GM23338 (cell line): ENCODE measurements around the gene KRT1. TPM values are rescaled to one million over a fixed set of nuclear protein-coding genes. Genes with fewer than 3 reads are reported as not detected.

Experiments
- ATAC-seq: fragments of 200-7000 bp; cut with Tn5 transposase; 3 replicates; pipeline ENCODE4 v1.9.1; 2020
- DNase-seq: peaks from one replicate; pipeline ENCODE4 v3.0.0-alpha.2; 2015; ENCODE audit warnings: low spot score
- H2AFZ ChIP-seq: fragments of 200-600 bp; sonication (generic); 2 replicates; pipeline ENCODE4 v1.8.0; 2016; ENCODE audit warnings: antibody characterized with exemption, mild to moderate bottlenecking, moderate library complexity
- H3F3A ChIP-seq: fragments of 200-600 bp; sonication (generic); replicated peaks from 2 replicates; pipeline ENCODE4 v1.8.0; 2017; ENCODE audit warnings: antibody characterized with exemption, mixed run types, low read depth
- H3K27ac ChIP-seq: fragments of 200-600 bp; sonication (generic); 2 replicates; pipeline ENCODE4 v1.6.1; 2016; ENCODE audit warnings: low read depth
- H3K27me3 ChIP-seq: fragments of 200-600 bp; sonication (generic); 2 replicates; pipeline ENCODE4 v1.8.0; 2016; ENCODE audit warnings: mild to moderate bottlenecking, mixed run types, moderate library complexity; ENCODE audit not compliant: insufficient read depth
- H3K36me3 ChIP-seq: fragments of 200-600 bp; sonication (generic); 2 replicates; pipeline ENCODE4 v1.8.0; 2016; ENCODE audit warnings: mild to moderate bottlenecking; ENCODE audit not compliant: insufficient read depth
- H3K4me1 ChIP-seq: fragments of 200-600 bp; sonication (generic); 2 replicates; pipeline ENCODE4 v1.8.0; 2016; ENCODE audit warnings: mild to moderate bottlenecking, moderate library complexity; ENCODE audit not compliant: insufficient read depth
- H3K4me2 ChIP-seq: fragments of 200-600 bp; sonication (generic); 2 replicates; pipeline ENCODE4 v1.7.1; 2017; ENCODE audit warnings: mixed run types
- H3K4me3 ChIP-seq: fragments of 200-600 bp; sonication (generic); 2 replicates; pipeline ENCODE4 v1.6.1; 2016; ENCODE audit warnings: mixed run types
- H3K79me2 ChIP-seq: fragments of 200-600 bp; sonication (generic); replicated peaks from 2 replicates; pipeline ENCODE4 v1.8.0; 2017; ENCODE audit warnings: mild to moderate bottlenecking; ENCODE audit not compliant: insufficient read depth
- H3K9me2 ChIP-seq: fragments of 200-600 bp; sonication (generic); 2 replicates; pipeline ENCODE4 v1.8.0; 2017; ENCODE audit not compliant: insufficient read depth
- H4K20me1 ChIP-seq: fragments of 200-600 bp; sonication (generic); replicated peaks from 2 replicates; pipeline ENCODE4 v1.8.0; 2017; ENCODE audit warnings: mild to moderate bottlenecking; ENCODE audit not compliant: insufficient read depth
- H3K27ac Mint-ChIP-seq: 2 replicates; pipeline ENCODE4 v1.8.0; 2020; ENCODE audit warnings: inconsistent platforms, mild to moderate bottlenecking, moderate library complexity, mixed read lengths
- H3K27me3 Mint-ChIP-seq: 3 replicates; pipeline ENCODE4 v1.8.0; 2022; ENCODE audit warnings: low read depth, mild to moderate bottlenecking, moderate library complexity, mixed read lengths, inconsistent platforms; ENCODE audit not compliant: insufficient read depth, poor library complexity
- H3K36me3 Mint-ChIP-seq: 3 replicates; pipeline ENCODE4 v1.8.0; 2021; ENCODE audit warnings: low read depth, mild to moderate bottlenecking, inconsistent platforms, moderate library complexity, mixed read lengths
- H3K4me1 Mint-ChIP-seq: 3 replicates; pipeline ENCODE4 v1.8.0; 2020; ENCODE audit warnings: mild to moderate bottlenecking, inconsistent platforms, mixed read lengths
- H3K4me3 Mint-ChIP-seq: 3 replicates; pipeline ENCODE4 v1.8.0; 2021; ENCODE audit warnings: moderate library complexity, mild to moderate bottlenecking, inconsistent platforms, mixed read lengths
- H3K9me3 Mint-ChIP-seq: 3 replicates; pipeline ENCODE4 v1.8.0; 2020; ENCODE audit warnings: moderate library complexity, mild to moderate bottlenecking, inconsistent platforms, mixed read lengths
- EZH2phosphoT487 ChIP-seq: fragments of 200-600 bp; sonication (generic); IDR thresholded peaks from one replicate; pipeline ENCODE4 v1.8.1; 2018; ENCODE audit warnings: antibody characterized with exemption; ENCODE audit not compliant: unreplicated experiment
- NANOG ChIP-seq: IDR thresholded peaks from 2 replicates; pipeline ENCODE4 v1.6.1; 2016; ENCODE audit warnings: antibody characterized with exemption, borderline replicate concordance
- POLR2AphosphoS5 ChIP-seq: IDR thresholded peaks from 2 replicates; pipeline ENCODE4 v1.6.1; 2016; ENCODE audit warnings: antibody characterized with exemption, low read depth
- REST ChIP-seq: IDR thresholded peaks from one replicate; pipeline ENCODE4 v1.6.1; 2018; ENCODE audit warnings: antibody characterized with exemption; ENCODE audit not compliant: unreplicated experiment
- ZNF114 ChIP-seq: fragments of 250-450 bp; sonication (Bioruptor Pico); IDR thresholded peaks from 2 replicates; pipeline ENCODE4 v1.5.0; 2020; ENCODE audit warnings: mild to moderate bottlenecking, moderate library complexity
- ZNF331 ChIP-seq: fragments of 250-450 bp; sonication (Bioruptor Pico); IDR thresholded peaks from 2 replicates; pipeline ENCODE4 v1.5.0; 2020; ENCODE audit warnings: low read depth, mild to moderate bottlenecking, moderate library complexity
- ZNF462 ChIP-seq: fragments of 250-450 bp; sonication (Bioruptor Pico); IDR thresholded peaks from 2 replicates; pipeline ENCODE4 v1.5.0; 2020; ENCODE audit warnings: mild to moderate bottlenecking, moderate library complexity
- polyA plus RNA-seq: library from polyadenylated mRNA; unstranded; fragments of >200 nt; fragmentation: Nextera tagmentation; extraction: Ambion mirVana; gene quantifications from 2 replicates; pipeline ENCODE4 v1.2.1, GENCODE V29; 2016
- total RNA-seq: library from RNA; depleted of rRNA; stranded (reverse); fragments of >200 nt; shearing (Covaris generic); gene quantifications from 2 replicates; pipeline ENCODE4 v1.2.3, GENCODE V29; 2014

The KRT1 gene
- total and polyA plus RNA-seq, 2 experiments from 2014 or later: not detected

- H3K4me1 Mint-ChIP-seq: no peaks in the 10 kb centered on the region
- Histone ChIP-seq H3K79me2 (no peaks in the 10 kb centered on the region), H3K4me1 (no peaks in the 10 kb centered on the region), H2AFZ (no peak overlapping the region), H4K20me1 (no peaks in the 10 kb centered on the region), H3K4me3 (no peak overlapping the region), H3K9me2 (peaks cover 5% of the 10 kb centered on the region), H3K4me2 (no peak overlapping the region), H3F3A (no peaks in the 10 kb centered on the region), H3K27me3 (no peaks in the 10 kb centered on the region), H3K27ac (no peak overlapping the region), H3K36me3 (no peaks in the 10 kb centered on the region)
- H3K9me3 Mint-ChIP-seq: peaks cover 7% of the 10 kb centered on the region
- H3K27ac Mint-ChIP-seq: no peak overlapping the region
- TF ChIP-seq POLR2AphosphoS5: no peak
- TF ChIP-seq REST: no peak
- TF ChIP-seq EZH2phosphoT487: no peak
- peaks cover 8% of the 10 kb centered on the region for H3K27me3 Mint-ChIP-seq
- no peak overlapping the region for H3K4me3 Mint-ChIP-seq
- H3K36me3 Mint-ChIP-seq: no peaks in the 10 kb centered on the region
- DNase-seq: no peak
- ATAC-seq: no peak
Measured at GRCh38 chr12:52726451-52726850, 46.2 kb upstream of the KRT1 start.

GRCh38 chr12:52724384-52724783 lies 44.2 kb upstream of the KRT1 start:
- Mint-ChIP-seq H3K4me3 (no peak overlapping the region), H3K36me3 (no peaks in the 10 kb centered on the region), H3K27ac (no peak overlapping the region), H3K27me3 (no peaks in the 10 kb centered on the region), H3K9me3 (no peaks in the 10 kb centered on the region; the same call in 2 of the 3 replicates), H3K4me1 (no peaks in the 10 kb centered on the region)
- ATAC-seq (no peak), DNase-seq (no peak)
- Histone ChIP-seq H3K27me3 (no peaks in the 10 kb centered on the region), H3K4me2 (no peak overlapping the region), H3K9me2 (no peaks in the 10 kb centered on the region; the same call in none of the 2 replicates), H3K4me3 (no peak overlapping the region), H3K27ac (no peak overlapping the region), H3K36me3 (no peaks in the 10 kb centered on the region), H3K79me2 (no peaks in the 10 kb centered on the region), H2AFZ (no peak overlapping the region), H3F3A (no peaks in the 10 kb centered on the region), H3K4me1 (no peaks in the 10 kb centered on the region), H4K20me1 (no peaks in the 10 kb centered on the region)
- TF ChIP-seq ZNF114 (CRISPR knock-in tag) (no peak), NANOG (no peak), ZNF331 (CRISPR knock-in tag) (no peak), ZNF462 (CRISPR knock-in tag) (no peak), POLR2AphosphoS5 (no peak), REST (no peak)
